Osteoblast (primary cell): ENCODE results near the gene GSK3A. TPM values are rescaled to one million over a fixed set of nuclear protein-coding genes. Genes with fewer than 3 reads are reported as not detected.
A peak's percentile ranks its signal among the peaks of the same experiment; 100 is the strongest.

Experiments used
- DNase-seq: peaks from one replicate; pipeline ENCODE4 v3.0.0; 2011; ENCODE audit warnings: low spot score, mixed read lengths; ENCODE audit not compliant: insufficient read length; ENCODE audit errors: missing footprints
- H2AFZ ChIP-seq: 2 replicates; pipeline ENCODE4 v1.6.0; 2011; ENCODE audit warnings: mild to moderate bottlenecking, low read length
- H3K27ac ChIP-seq: 2 replicates; pipeline ENCODE4 v1.5.1; 2011; ENCODE audit warnings: mild to moderate bottlenecking, low read depth, low read length, moderate library complexity
- H3K27me3 ChIP-seq: 2 replicates; pipeline ENCODE4 v1.6.0; 2012; ENCODE audit warnings: mild to moderate bottlenecking, control low read depth, inconsistent platforms, low read length, moderate library complexity; ENCODE audit not compliant: insufficient read depth
- H3K36me3 ChIP-seq: 2 replicates; pipeline ENCODE4 v1.5.1; 2011; ENCODE audit warnings: mild to moderate bottlenecking, low read length, control low read depth, moderate library complexity; ENCODE audit not compliant: insufficient read depth
- H3K4me1 ChIP-seq: 2 replicates; pipeline ENCODE4 v1.5.1; 2011; ENCODE audit warnings: mild to moderate bottlenecking, low read length, control low read depth, moderate library complexity; ENCODE audit not compliant: insufficient read depth
- H3K4me2 ChIP-seq: 2 replicates; pipeline ENCODE4 v1.6.0; 2011; ENCODE audit warnings: mild to moderate bottlenecking, low read length; ENCODE audit not compliant: insufficient read depth
- H3K4me3 ChIP-seq: fragments of 200-600 bp; sonication (generic); 3 replicates; pipeline ENCODE4 v1.5.1; 2012; ENCODE audit warnings: mild to moderate bottlenecking, low read length, inconsistent platforms; ENCODE audit not compliant: insufficient read depth
- H3K79me2 ChIP-seq: 2 replicates; pipeline ENCODE4 v1.6.0; 2012; ENCODE audit warnings: mild to moderate bottlenecking, low read length, control low read depth, inconsistent platforms; ENCODE audit not compliant: insufficient read depth
- H3K9me3 ChIP-seq: 2 replicates; pipeline ENCODE4 v1.5.1; 2011; ENCODE audit warnings: low read depth, low read length, control low read depth
- H4K20me1 ChIP-seq: 2 replicates; pipeline ENCODE4 v1.6.0; 2012; ENCODE audit warnings: mild to moderate bottlenecking, low read length, control low read depth; ENCODE audit not compliant: insufficient read depth
- CTCF ChIP-seq: IDR thresholded peaks from 2 replicates; pipeline ENCODE4 v1.5.1; 2011; ENCODE audit warnings: mild to moderate bottlenecking, low read depth, low read length, moderate library complexity; ENCODE audit errors: extremely low read depth
- total RNA-seq: library from RNA; depleted of rRNA; stranded (reverse); fragments of >200 nt; gene quantifications from 2 replicates; pipeline ENCODE4 v1.2.3, GENCODE V29; 2012

GSK3A gene
- total RNA-seq, 1 donor: 18.1 TPM

GRCh38 chr19:42282819-42283187, 40.4 kb upstream of the GSK3A start:
- Histone ChIP-seq H2AFZ (no peak overlapping the region), H3K4me3 (peak overlapping the region; percentile 72)

GRCh38 chr19:42281827-42282762, 39.7 kb upstream of the GSK3A start:
- Histone ChIP-seq H2AFZ (no peak overlapping the region), H3K27ac (peak overlapping the region; percentile 74), H3K79me2 (peaks cover 70% of the 10 kb centered on the region), H3K9me3 (no peaks in the 10 kb centered on the region), H3K4me2 (peak overlapping the region; percentile 80), H3K36me3 (peaks cover 4% of the 10 kb centered on the region), H4K20me1 (peaks cover 52% of the 10 kb centered on the region), H3K4me1 (peaks cover 70% of the 10 kb centered on the region), H3K27me3 (no peaks in the 10 kb centered on the region), H3K4me3 (peak overlapping the region; percentile 66)
- peak; percentile 92 for DNase-seq
- no peak for TF ChIP-seq CTCF

More at GRCh38 chr19:42282819-42283187, 40.4 kb upstream of the GSK3A start:
- Histone ChIP-seq H3K4me1 (peaks cover 67% of the 10 kb centered on the region), H3K27ac (peak overlapping the region; percentile 74), H3K36me3 (peaks cover 11% of the 10 kb centered on the region), H3K4me2 (peak overlapping the region; percentile 80), H4K20me1 (peaks cover 53% of the 10 kb centered on the region), H3K27me3 (no peaks in the 10 kb centered on the region), H3K79me2 (peaks cover 69% of the 10 kb centered on the region), H3K9me3 (no peaks in the 10 kb centered on the region)
- no peak for TF ChIP-seq CTCF
- DNase-seq: peak; percentile 76

DNA sequence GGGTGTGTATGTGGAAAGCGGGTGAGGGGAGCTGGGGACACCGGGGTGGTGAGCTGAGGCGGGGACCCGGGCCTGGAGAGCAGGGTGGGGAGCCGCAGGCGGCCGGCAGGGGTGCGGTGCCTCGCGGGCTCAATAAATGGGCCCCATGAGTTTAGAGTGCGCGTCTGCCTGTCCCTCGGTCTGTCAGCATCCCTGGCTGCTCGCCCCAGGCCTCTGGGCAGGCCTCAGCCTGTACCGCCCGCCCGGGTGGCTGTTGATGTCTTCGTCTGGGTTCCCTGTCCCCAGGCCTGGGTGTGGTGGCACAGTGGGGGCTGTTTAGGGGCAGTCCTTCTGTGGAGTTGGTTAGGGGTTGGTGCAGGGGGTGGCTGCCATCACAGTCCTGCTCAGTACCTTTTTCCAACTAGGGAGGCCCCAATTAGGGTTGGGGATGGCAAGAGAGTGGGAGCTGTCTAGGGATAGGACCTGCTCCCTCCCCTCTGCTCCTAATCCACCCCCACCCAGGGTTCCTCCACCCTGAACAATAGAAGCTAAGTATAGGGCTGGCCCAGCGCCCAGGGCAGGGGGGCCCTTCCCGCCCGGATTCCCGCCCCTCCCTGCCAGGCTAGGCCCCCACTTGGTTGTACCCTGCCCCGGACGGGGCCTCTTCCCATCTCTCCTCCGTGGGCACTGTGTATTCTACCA, 38.9 kb upstream of the GSK3A start:
- Histone ChIP-seq H3K36me3 (peaks cover under 1% of the 10 kb centered on the region), H3K9me3 (no peaks in the 10 kb centered on the region), H4K20me1 (peaks cover 53% of the 10 kb centered on the region), H3K4me1 (peaks cover 76% of the 10 kb centered on the region), H3K27me3 (no peaks in the 10 kb centered on the region), H3K4me3 (peak overlapping the region; percentile 66), H3K4me2 (peak overlapping the region; percentile 80), H3K27ac (peak overlapping the region; percentile 74), H2AFZ (no peak overlapping the region), H3K79me2 (peaks cover 71% of the 10 kb centered on the region)
- DNase-seq: no peak
- no peak for TF ChIP-seq CTCF

- Histone ChIP-seq H4K20me1 (peaks cover 53% of the 10 kb centered on the region), H2AFZ (no peak overlapping the region), H3K27me3 (no peaks in the 10 kb centered on the region), H3K4me1 (peaks cover 72% of the 10 kb centered on the region), H3K4me3 (peak overlapping the region; percentile 88), H3K9me3 (no peaks in the 10 kb centered on the region), H3K4me2 (peak overlapping the region; percentile 80), H3K36me3 (peaks cover 6% of the 10 kb centered on the region), H3K27ac (peak overlapping the region; percentile 65), H3K79me2 (peaks cover 71% of the 10 kb centered on the region)
- TF ChIP-seq CTCF: no peak
- peak; percentile 99 for DNase-seq
These were observed 38.4 kb upstream of the GSK3A start for GRCh38 chr19:42280815-42281145.
